Measurements from ENCODE around the gene PDE5A. TPM values are rescaled to one million over a fixed set of nuclear protein-coding genes. Genes with fewer than 3 reads are reported as not detected.

PDE5A gene
- total and polyA plus RNA-seq, 4 donors, result 3.8 to 121 (median 16.9) TPM

DNA sequence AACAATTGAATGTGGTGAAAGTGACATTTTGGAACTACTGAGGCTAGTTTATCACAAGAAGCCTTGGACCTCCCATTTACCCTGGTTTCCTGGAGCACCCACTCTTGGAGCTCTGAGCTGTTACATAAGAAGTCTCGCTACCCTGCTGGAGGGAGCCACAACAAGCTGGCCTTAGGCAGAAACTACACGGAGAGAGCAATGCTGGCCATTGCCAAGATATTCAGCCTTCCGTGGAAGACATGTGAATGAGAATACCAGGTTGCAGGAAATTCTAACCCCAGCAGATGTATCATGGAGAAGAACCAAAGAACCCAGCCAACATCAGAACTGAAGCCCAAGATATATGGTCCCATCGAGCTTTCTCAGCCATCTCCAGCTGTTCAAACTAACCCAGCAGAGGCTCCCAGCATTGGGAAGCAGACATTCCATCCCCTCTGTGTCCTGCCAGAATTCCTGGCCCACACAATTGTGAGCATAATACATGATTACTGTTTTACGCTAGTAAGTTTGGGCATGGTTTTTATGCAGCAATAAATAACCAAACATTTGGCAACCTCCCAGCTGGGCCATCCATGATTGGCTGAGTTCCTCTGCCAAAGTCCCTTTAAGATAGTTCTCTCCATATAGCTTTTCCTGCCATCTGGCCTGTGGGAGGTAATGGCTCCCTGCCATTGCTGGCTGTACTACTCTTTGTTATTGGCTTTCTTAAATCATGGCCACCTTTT lies 17.9 kb upstream of the PDE5A start:
- Histone ChIP-seq H3K4me3 (no peak overlapping the region), H3K9ac (ENCODE audit: insufficient read depth in 1 of 2, low read length in 2 of 2) (no peak overlapping the region), H3K27me3 (ENCODE audit: control insufficient read depth in 3 of 3, insufficient read depth in 3 of 3, low read length in 2 of 3) (no peaks in the 10 kb centered on the region), H3K36me3 (ENCODE audit: control insufficient read depth in 4 of 4, insufficient read depth in 4 of 4, low read length in 4 of 4) (no peaks in the 10 kb centered on the region), H3K9me3 (ENCODE audit: control insufficient read depth in 4 of 4, insufficient read depth in 3 of 4, low read length in 3 of 4) (peaks cover 0 to 2% (median 0%) of the 10 kb centered on the region in 4 donors), H3K4me1 (ENCODE audit: control insufficient read depth in 5 of 5, insufficient read depth in 5 of 5, low read length in 5 of 5) (peaks cover 0 to 16% (median 0%) of the 10 kb centered on the region in 5 donors), H3K27ac (ENCODE audit: low read depth in 1 of 2, low read length in 1 of 2) (peak overlapping the region in 1 of 2 donors; percentile 35)
- no peak for ATAC-seq (ENCODE audit: insufficient read depth, low FRiP score)
- peak; percentile 92 to 98 (median 96) for DNase-seq
- WGBS, 2 donors, result 75 to 87% methylated on average over 5 of the region's 5 CpGs
- TF ChIP-seq, protein P1, sequence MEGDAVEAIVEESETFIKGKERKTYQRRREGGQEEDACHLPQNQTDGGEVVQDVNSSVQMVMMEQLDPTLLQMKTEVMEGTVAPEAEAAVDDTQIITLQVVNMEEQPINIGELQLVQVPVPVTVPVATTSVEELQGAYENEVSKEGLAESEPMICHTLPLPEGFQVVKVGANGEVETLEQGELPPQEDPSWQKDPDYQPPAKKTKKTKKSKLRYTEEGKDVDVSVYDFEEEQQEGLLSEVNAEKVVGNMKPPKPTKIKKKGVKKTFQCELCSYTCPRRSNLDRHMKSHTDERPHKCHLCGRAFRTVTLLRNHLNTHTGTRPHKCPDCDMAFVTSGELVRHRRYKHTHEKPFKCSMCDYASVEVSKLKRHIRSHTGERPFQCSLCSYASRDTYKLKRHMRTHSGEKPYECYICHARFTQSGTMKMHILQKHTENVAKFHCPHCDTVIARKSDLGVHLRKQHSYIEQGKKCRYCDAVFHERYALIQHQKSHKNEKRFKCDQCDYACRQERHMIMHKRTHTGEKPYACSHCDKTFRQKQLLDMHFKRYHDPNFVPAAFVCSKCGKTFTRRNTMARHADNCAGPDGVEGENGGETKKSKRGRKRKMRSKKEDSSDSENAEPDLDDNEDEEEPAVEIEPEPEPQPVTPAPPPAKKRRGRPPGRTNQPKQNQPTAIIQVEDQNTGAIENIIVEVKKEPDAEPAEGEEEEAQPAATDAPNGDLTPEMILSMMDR (IDR thresholded peaks at IDR 0.05; ENCODE audit: control extremely low read depth, extremely low read depth), result no peak

DNA sequence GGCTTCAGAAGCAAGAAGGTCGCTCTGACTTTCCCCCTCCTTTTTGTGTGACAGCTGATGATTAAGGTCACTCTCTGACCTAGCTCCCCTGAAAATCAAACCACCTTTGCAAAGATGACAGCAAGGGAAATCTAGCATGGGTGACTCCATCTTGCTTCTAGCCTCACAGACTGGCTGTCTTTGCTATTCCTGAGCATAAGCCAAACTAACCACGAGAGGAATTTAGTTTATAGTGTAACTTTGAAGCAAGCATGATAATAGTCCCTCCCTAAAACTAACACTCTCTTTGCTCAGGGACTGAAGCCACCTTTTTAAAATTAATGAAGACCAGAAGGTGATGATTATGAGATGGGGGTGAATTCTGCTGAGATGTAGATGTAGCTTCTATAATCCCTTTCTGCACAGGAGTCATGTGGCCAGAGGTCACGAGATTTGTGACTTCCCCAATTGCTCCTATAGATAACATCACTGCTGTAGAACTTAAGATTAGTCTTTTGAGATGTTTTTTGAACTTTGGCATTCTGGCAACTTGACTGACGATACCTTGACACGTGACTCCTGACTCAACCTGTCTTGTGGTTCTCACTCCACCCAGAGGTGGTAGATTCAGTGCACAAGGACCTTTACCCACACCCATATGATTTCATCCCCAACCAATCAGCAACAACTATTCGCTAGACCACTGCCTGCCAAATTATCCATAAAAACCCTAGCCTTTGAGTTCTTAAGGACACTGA lies 14.9 kb upstream of the PDE5A start:
- TF ChIP-seq, protein P1 (IDR thresholded peaks at IDR 0.05; ENCODE audit: control extremely low read depth, extremely low read depth), result no peak
- Histone ChIP-seq H3K36me3 (ENCODE audit: control insufficient read depth in 4 of 4, insufficient read depth in 4 of 4, low read length in 4 of 4) (no peaks in the 10 kb centered on the region), H3K27ac (ENCODE audit: low read depth in 1 of 2, low read length in 1 of 2) (no peak overlapping the region), H3K27me3 (ENCODE audit: control insufficient read depth in 3 of 3, insufficient read depth in 3 of 3, low read length in 2 of 3) (no peaks in the 10 kb centered on the region), H3K9me3 (ENCODE audit: control insufficient read depth in 4 of 4, insufficient read depth in 3 of 4, low read length in 3 of 4) (peaks cover 0 to 2% (median 0%) of the 10 kb centered on the region in 4 donors), H3K4me3 (no peak overlapping the region), H3K4me1 (ENCODE audit: control insufficient read depth in 5 of 5, insufficient read depth in 5 of 5, low read length in 5 of 5) (peaks cover 0 to 16% (median 0%) of the 10 kb centered on the region in 5 donors), H3K9ac (ENCODE audit: insufficient read depth in 1 of 2, low read length in 2 of 2) (no peak overlapping the region)
- ATAC-seq (ENCODE audit: insufficient read depth, low FRiP score), result no peak
- DNase-seq, result no peak
- WGBS, 2 donors, result 75% methylated on average over 6 of the region's 6 CpGs

DNA sequence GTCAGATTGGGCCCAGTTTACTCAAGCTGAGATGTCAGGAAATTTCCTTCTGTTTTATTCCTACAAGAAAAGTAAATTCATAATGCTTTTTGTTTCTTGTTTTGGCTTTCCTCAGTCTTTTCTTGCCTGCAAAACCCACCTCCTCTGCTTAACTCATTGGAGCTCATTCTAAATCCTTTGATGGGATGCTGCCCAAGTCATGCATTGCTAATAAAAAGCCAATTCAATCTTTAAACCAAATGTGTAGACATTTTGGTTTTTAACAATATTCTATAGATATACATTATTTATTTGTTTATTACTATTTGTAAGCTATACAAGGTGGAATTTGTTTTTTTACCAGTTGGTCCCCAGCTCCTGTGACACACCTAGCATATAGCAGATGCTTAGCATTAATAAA lies 13.2 kb upstream of the PDE5A start:
- no peak for DNase-seq
- ATAC-seq (ENCODE audit: insufficient read depth, low FRiP score), result no peak
- no peak overlapping the region for H3K4me3 ChIP-seq
- H3K9me3 ChIP-seq (ENCODE audit: control insufficient read depth in 4 of 4, insufficient read depth in 3 of 4, low read length in 3 of 4), result peaks cover 0 to 2% (median 0%) of the 10 kb centered on the region in 4 donors
- TF ChIP-seq, protein P1 (IDR thresholded peaks at IDR 0.05; ENCODE audit: control extremely low read depth, extremely low read depth), result no peak
- peaks cover 0 to 6% (median 0%) of the 10 kb centered on the region in 5 donors for H3K4me1 ChIP-seq (ENCODE audit: control insufficient read depth in 5 of 5, insufficient read depth in 5 of 5, low read length in 5 of 5)
- H3K27me3 ChIP-seq (ENCODE audit: control insufficient read depth in 3 of 3, insufficient read depth in 3 of 3, low read length in 2 of 3), result no peaks in the 10 kb centered on the region
- no peak overlapping the region for H3K9ac ChIP-seq (ENCODE audit: insufficient read depth in 1 of 2, low read length in 2 of 2)
- no peaks in the 10 kb centered on the region for H3K36me3 ChIP-seq (ENCODE audit: control insufficient read depth in 4 of 4, insufficient read depth in 4 of 4, low read length in 4 of 4)
- no peak overlapping the region for H3K27ac ChIP-seq (ENCODE audit: low read depth in 1 of 2, low read length in 1 of 2)

All from lung (tissue), 12 donors.